ENCODE measurements around the gene FLNB. TPM values are rescaled to one million over a fixed set of nuclear protein-coding genes. Genes with fewer than 3 reads are reported as not detected.
A peak's percentile ranks its signal among the peaks of the same experiment; 100 is the strongest.

FLNB gene
- total RNA-seq, 2 donors from 2014 or later = 104 to 121 TPM

GRCh38 chr3:57961177-57961827 is 46.9 kb upstream of the FLNB start:
- ATAC-seq (no peak), DNase-seq (no peak)
- Histone ChIP-seq H3K4me3 (no peak overlapping the region), H3K27ac (no peak overlapping the region), H3K9me3 (no peaks in the 10 kb centered on the region), H3K36me3 (replicated peaks in 1 of 2; ENCODE audit: insufficient read depth in 1 of 2, low read depth in 2 of 2) (no peaks in the 10 kb centered on the region), H3K27me3 (no peaks in the 10 kb centered on the region), H3K4me1 (no peaks in the 10 kb centered on the region)
- 78 to 79% methylated on average over 21 of the region's 21 CpGs for WGBS, 2 donors
- no peak for TF ChIP-seq CTCF (IDR thresholded peaks at IDR 0.05)
- TF ChIP-seq POLR2A (IDR thresholded peaks at IDR 0.05) = no peak
- intact Hi-C loops (cut with DNase I) = no loop called here

GRCh38 chr3:57961828-57962447 is 46.3 kb upstream of the FLNB start:
- no peak for ATAC-seq
- WGBS, 2 donors = 73 to 77% methylated on average over 5 of the region's 5 CpGs
- H3K4me1 ChIP-seq = no peaks in the 10 kb centered on the region

GRCh38 chr3:57962448-57962834 is 45.8 kb upstream of the FLNB start:
- WGBS, 2 donors = 82 to 84% methylated on average over 6 of the region's 6 CpGs
- H3K9me3 ChIP-seq = no peaks in the 10 kb centered on the region
- DNase-seq = no peak

More at GRCh38 chr3:57961828-57962447, 46.3 kb upstream of the FLNB start:
- no peak overlapping the region for H3K4me3 ChIP-seq
- DNase-seq = no peak
- no peak for TF ChIP-seq POLR2A (IDR thresholded peaks at IDR 0.05)
- TF ChIP-seq CTCF (IDR thresholded peaks at IDR 0.05) = peak in 2 of 7 experiments; percentile 7 to 20
- H3K27ac ChIP-seq = no peak overlapping the region
- no peaks in the 10 kb centered on the region for H3K9me3 ChIP-seq
- intact Hi-C loops (cut with DNase I) = no loop called here
- no peaks in the 10 kb centered on the region for H3K36me3 ChIP-seq (replicated peaks in 1 of 2; ENCODE audit: insufficient read depth in 1 of 2, low read depth in 2 of 2)
- H3K27me3 ChIP-seq = no peaks in the 10 kb centered on the region

GRCh38 chr3:57963811-57964346 is 44.3 kb upstream of the FLNB start:
- Histone ChIP-seq H3K9me3 (no peaks in the 10 kb centered on the region), H3K4me1 (no peaks in the 10 kb centered on the region), H3K27me3 (no peaks in the 10 kb centered on the region), H3K4me3 (no peak overlapping the region), H3K27ac (no peak overlapping the region), H3K36me3 (replicated peaks in 1 of 2; ENCODE audit: insufficient read depth in 1 of 2, low read depth in 2 of 2) (no peaks in the 10 kb centered on the region)
- intact Hi-C loops (cut with DNase I) = no loop called here
- ATAC-seq = no peak
- 69 to 72% methylated on average over 2 to 7 of the region's 7 CpGs for WGBS, 2 donors
- no peak for DNase-seq
- TF ChIP-seq CTCF (IDR thresholded peaks at IDR 0.05) (no peak), POLR2A (IDR thresholded peaks at IDR 0.05) (no peak)

More at GRCh38 chr3:57962448-57962834, 45.8 kb upstream of the FLNB start:
- ATAC-seq = no peak
- H3K27ac ChIP-seq = no peak overlapping the region
- no peak overlapping the region for H3K4me3 ChIP-seq
- intact Hi-C loops (cut with DNase I) = no loop called here
- no peaks in the 10 kb centered on the region for H3K27me3 ChIP-seq
- TF ChIP-seq POLR2A (IDR thresholded peaks at IDR 0.05) = no peak
- TF ChIP-seq CTCF (IDR thresholded peaks at IDR 0.05) = no peak
- H3K36me3 ChIP-seq (replicated peaks in 1 of 2; ENCODE audit: insufficient read depth in 1 of 2, low read depth in 2 of 2) = no peaks in the 10 kb centered on the region
- no peaks in the 10 kb centered on the region for H3K4me1 ChIP-seq
